ENCODE results near the gene RSF1. TPM values are rescaled to one million over a fixed set of nuclear protein-coding genes. Genes with fewer than 3 reads are reported as not detected.

Gene RSF1
- total and polyA plus RNA-seq, 2 donors from 2014 or later = 7.9 to 71.9 TPM

DNA sequence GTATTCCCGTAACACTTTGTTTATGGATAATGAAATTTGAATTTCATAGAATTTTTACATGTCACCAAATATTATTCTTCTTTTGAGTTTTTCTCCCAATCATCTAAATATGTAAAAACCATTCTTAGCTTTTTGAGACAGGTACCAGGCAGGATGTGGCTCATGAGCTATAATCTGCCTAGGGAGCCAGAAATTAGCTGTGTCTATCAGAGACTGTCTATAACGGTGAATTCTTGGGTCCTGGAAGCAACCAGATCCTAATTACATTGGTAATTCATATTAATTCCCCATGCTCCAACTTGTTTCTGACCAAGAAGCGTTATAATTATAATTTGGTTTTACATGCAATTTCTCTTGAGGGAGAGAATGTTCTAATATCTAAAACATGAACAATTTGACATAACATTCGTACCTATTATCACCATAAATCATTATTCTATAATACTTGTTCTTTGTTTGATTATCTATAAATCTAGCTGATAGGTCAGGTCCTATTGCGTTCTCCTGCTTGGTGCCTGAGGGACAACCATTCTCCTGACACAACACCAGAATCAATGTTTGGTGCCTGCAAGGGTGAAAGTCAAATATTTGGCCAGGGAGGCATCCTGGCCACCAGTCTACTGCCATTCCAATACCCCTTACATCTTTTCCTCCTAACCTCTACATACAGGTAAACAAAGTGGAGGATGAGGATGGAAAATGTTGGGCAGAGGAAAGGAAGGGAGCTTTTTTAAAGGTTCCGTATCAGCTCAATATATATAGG lies 69.9 kb downstream of the RSF1 start:
- H3K27ac ChIP-seq (ENCODE audit: low read depth in 2 of 2, low read length in 2 of 2) = no peak overlapping the region
- no peak overlapping the region for H3K4me3 ChIP-seq (ENCODE audit: low read length in 3 of 3)
- H3K4me1 ChIP-seq (ENCODE audit: control insufficient read depth in 2 of 3, insufficient read depth in 2 of 3, low read depth in 1 of 3, low read length in 3 of 3) = peaks cover 0 to 6% (median 3%) of the 10 kb centered on the region in 3 donors
- no peaks in the 10 kb centered on the region for H3K9me3 ChIP-seq (ENCODE audit: control insufficient read depth in 2 of 3, insufficient read depth in 1 of 3, low read length in 3 of 3)
- TF ChIP-seq, protein P1, sequence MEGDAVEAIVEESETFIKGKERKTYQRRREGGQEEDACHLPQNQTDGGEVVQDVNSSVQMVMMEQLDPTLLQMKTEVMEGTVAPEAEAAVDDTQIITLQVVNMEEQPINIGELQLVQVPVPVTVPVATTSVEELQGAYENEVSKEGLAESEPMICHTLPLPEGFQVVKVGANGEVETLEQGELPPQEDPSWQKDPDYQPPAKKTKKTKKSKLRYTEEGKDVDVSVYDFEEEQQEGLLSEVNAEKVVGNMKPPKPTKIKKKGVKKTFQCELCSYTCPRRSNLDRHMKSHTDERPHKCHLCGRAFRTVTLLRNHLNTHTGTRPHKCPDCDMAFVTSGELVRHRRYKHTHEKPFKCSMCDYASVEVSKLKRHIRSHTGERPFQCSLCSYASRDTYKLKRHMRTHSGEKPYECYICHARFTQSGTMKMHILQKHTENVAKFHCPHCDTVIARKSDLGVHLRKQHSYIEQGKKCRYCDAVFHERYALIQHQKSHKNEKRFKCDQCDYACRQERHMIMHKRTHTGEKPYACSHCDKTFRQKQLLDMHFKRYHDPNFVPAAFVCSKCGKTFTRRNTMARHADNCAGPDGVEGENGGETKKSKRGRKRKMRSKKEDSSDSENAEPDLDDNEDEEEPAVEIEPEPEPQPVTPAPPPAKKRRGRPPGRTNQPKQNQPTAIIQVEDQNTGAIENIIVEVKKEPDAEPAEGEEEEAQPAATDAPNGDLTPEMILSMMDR (IDR thresholded peaks at IDR 0.05; ENCODE audit: borderline replicate concordance, extremely low read depth, insufficient read depth) = no peak
- DNase-seq = no peak
- intact Hi-C loops (cut with DNase I) = no loop called here
- no peak for FAIRE-seq
- H3K36me3 ChIP-seq (ENCODE audit: control insufficient read depth in 2 of 3, insufficient read depth in 3 of 3, low read length in 3 of 3) = peaks cover 0 to 5% (median 0%) of the 10 kb centered on the region in 3 donors
- no peaks in the 10 kb centered on the region for H3K27me3 ChIP-seq (ENCODE audit: control insufficient read depth, insufficient read depth, low read length)
- no peak overlapping the region for H3K9ac ChIP-seq (ENCODE audit: low read length in 3 of 3)

DNA sequence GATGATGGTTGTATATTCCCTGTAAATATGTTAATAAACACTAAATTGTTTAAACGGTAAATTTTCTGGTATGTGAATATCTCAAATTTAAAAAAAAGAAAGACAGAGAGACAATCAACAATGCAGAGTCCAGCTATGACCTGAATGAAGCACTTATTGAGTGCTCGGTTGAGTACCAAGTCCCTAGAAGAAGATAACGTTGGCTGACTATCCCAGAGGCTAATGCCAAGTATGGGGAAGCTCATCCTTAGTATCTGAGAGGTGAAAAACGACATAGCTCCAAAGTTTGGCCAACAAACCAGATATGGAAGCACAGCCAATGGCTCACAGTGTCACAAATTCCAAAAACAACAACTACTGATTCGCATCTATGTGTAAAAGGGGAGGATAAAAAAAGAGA lies 71.3 kb downstream of the RSF1 start:
- Histone ChIP-seq H3K4me1 (ENCODE audit: control insufficient read depth in 2 of 3, insufficient read depth in 2 of 3, low read depth in 1 of 3, low read length in 3 of 3) (peaks cover 0 to 6% (median 3%) of the 10 kb centered on the region in 3 donors), H3K27ac (ENCODE audit: low read depth in 2 of 2, low read length in 2 of 2) (no peak overlapping the region), H3K9me3 (ENCODE audit: control insufficient read depth in 2 of 3, insufficient read depth in 1 of 3, low read length in 3 of 3) (no peaks in the 10 kb centered on the region), H3K27me3 (ENCODE audit: control insufficient read depth, insufficient read depth, low read length) (no peaks in the 10 kb centered on the region), H3K9ac (ENCODE audit: low read length in 3 of 3) (no peak overlapping the region), H3K36me3 (ENCODE audit: control insufficient read depth in 2 of 3, insufficient read depth in 3 of 3, low read length in 3 of 3) (no peaks in the 10 kb centered on the region), H3K4me3 (ENCODE audit: low read length in 3 of 3) (no peak overlapping the region)
- no peak for FAIRE-seq
- no peak for DNase-seq
- intact Hi-C loops (cut with DNase I) = no loop called here
- TF ChIP-seq, protein P1 (IDR thresholded peaks at IDR 0.05; ENCODE audit: borderline replicate concordance, extremely low read depth, insufficient read depth) = no peak

DNA sequence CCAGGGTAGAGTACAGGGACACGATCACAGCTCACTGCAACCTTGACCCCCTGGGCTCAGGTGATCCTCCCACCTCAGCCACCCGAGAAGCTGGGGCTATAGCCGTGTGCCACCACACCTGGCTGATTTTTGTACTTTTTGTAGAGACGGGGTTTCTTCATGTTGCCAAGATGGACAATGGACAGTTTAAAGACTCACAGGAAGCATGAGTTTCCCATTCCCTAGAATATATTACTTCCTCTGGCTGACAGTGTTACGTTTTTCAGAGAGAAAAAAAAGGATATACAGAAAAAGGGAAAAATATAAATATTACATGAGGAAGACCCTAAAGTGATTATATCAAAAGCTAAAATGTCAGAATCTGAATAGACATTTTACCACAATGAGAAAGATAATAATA lies 72.3 kb downstream of the RSF1 start:
- Histone ChIP-seq H3K36me3 (ENCODE audit: control insufficient read depth in 2 of 3, insufficient read depth in 3 of 3, low read length in 3 of 3) (no peaks in the 10 kb centered on the region), H3K27me3 (ENCODE audit: control insufficient read depth, insufficient read depth, low read length) (no peaks in the 10 kb centered on the region), H3K4me3 (ENCODE audit: low read length in 3 of 3) (no peak overlapping the region), H3K4me1 (ENCODE audit: control insufficient read depth in 2 of 3, insufficient read depth in 2 of 3, low read depth in 1 of 3, low read length in 3 of 3) (peaks cover 0 to 6% (median 3%) of the 10 kb centered on the region in 3 donors), H3K27ac (ENCODE audit: low read depth in 2 of 2, low read length in 2 of 2) (no peak overlapping the region), H3K9ac (ENCODE audit: low read length in 3 of 3) (no peak overlapping the region), H3K9me3 (ENCODE audit: control insufficient read depth in 2 of 3, insufficient read depth in 1 of 3, low read length in 3 of 3) (no peaks in the 10 kb centered on the region)
- DNase-seq (no peak), FAIRE-seq (no peak)
- intact Hi-C loops (cut with DNase I) = no loop called here
- TF ChIP-seq, protein P1 (IDR thresholded peaks at IDR 0.05; ENCODE audit: borderline replicate concordance, extremely low read depth, insufficient read depth) = no peak

Measured in kidney (tissue), 14 donors.